Progenitor cell of endocrine pancreas (in vitro differentiated cells): ENCODE measurements around the gene ITIH4. TPM values are rescaled to one million over a fixed set of nuclear protein-coding genes. Genes with fewer than 3 reads are reported as not detected.
A peak's percentile ranks its signal among the peaks of the same experiment; 100 is the strongest.

Experiments used
- DNase-seq: peaks from one replicate; pipeline ENCODE4 v3.0.0; 2021; ENCODE audit warnings: low spot score; ENCODE audit not compliant: unreplicated experiment
- H3K27ac Mint-ChIP-seq: 2 replicates; pipeline ENCODE4 v1.8.0; 2021; ENCODE audit warnings: mild to moderate bottlenecking, moderate library complexity, mixed read lengths
- H3K27me3 Mint-ChIP-seq: 2 replicates; pipeline ENCODE4 v1.8.0; 2021; ENCODE audit warnings: mixed read lengths
- H3K36me3 Mint-ChIP-seq: 2 replicates; pipeline ENCODE4 v1.8.0; 2022; ENCODE audit warnings: mixed read lengths; ENCODE audit not compliant: insufficient read depth
- H3K4me1 Mint-ChIP-seq: 2 replicates; pipeline ENCODE4 v1.8.0; 2021; ENCODE audit warnings: low read depth, mixed read lengths
- H3K4me3 Mint-ChIP-seq: 2 replicates; pipeline ENCODE4 v1.8.0; 2021; ENCODE audit warnings: low read depth, mild to moderate bottlenecking, moderate library complexity, mixed read lengths
- H3K9me3 Mint-ChIP-seq: 2 replicates; pipeline ENCODE4 v1.8.0; 2021; ENCODE audit warnings: low read depth, mixed read lengths
- CTCF ChIP-seq: fragments of 200-600 bp; sonication (generic); IDR thresholded peaks from one replicate; pipeline ENCODE4 v1.5.0; 2021; ENCODE audit warnings: antibody characterized with exemption, mild to moderate bottlenecking; ENCODE audit not compliant: unreplicated experiment
- total RNA-seq: library from RNA; stranded (reverse); gene quantifications from 2 replicates; pipeline ENCODE4 v1.2.1, GENCODE V29; 2021

The ITIH4 gene
- total RNA-seq, 1 donor from 2014 or later: 9.7 TPM

- Mint-ChIP-seq H3K36me3 (no peaks in the 10 kb centered on the region), H3K27ac (peak within 1 kb of the TSS; percentile 21), H3K27me3 (no peaks in the 10 kb centered on the region), H3K9me3 (no peaks in the 10 kb centered on the region), H3K4me1 (peaks cover 15% of the 10 kb centered on the region), H3K4me3 (no peak within 1 kb of the TSS)
- no peak for DNase-seq
- no peak for TF ChIP-seq CTCF
These were observed 4.5 kb upstream of the ITIH4 start, which contains the start of gene MUSTN1 for GRCh38 chr3:52834871-52835501. MUSTN1 (minus strand) TSS chr3:52835019; CDS start chr3:52834948, 71 bp downstream.

- Mint-ChIP-seq H3K4me3 (no peak overlapping the region), H3K9me3 (no peaks in the 10 kb centered on the region), H3K27ac (no peak overlapping the region), H3K27me3 (no peaks in the 10 kb centered on the region), H3K4me1 (peaks cover 5% of the 10 kb centered on the region), H3K36me3 (no peaks in the 10 kb centered on the region)
- DNase-seq: no peak
- no peak for TF ChIP-seq CTCF
These were observed 2.7 kb upstream of the ITIH4 start for GRCh38 chr3:52833202-52833601.

- Mint-ChIP-seq H3K36me3 (no peaks in the 10 kb centered on the region), H3K27ac (no peak overlapping the region), H3K4me1 (peaks cover 14% of the 10 kb centered on the region), H3K27me3 (no peaks in the 10 kb centered on the region), H3K4me3 (no peak overlapping the region), H3K9me3 (no peaks in the 10 kb centered on the region)
- no peak for DNase-seq
- no peak for TF ChIP-seq CTCF
These were observed 1.2 kb upstream of the ITIH4 start for GRCh38 chr3:52831500-52832301.

- no peak for TF ChIP-seq CTCF
- Mint-ChIP-seq H3K27ac (no peak overlapping the region), H3K9me3 (no peaks in the 10 kb centered on the region), H3K36me3 (no peaks in the 10 kb centered on the region), H3K27me3 (no peaks in the 10 kb centered on the region), H3K4me3 (no peak overlapping the region), H3K4me1 (peaks cover 10% of the 10 kb centered on the region)
- DNase-seq: no peak
These were observed 487 bp downstream of the ITIH4 start for GRCh38 chr3:52829906-52830463.

GRCh38 chr3:52829482-52829881 lies 990 bp downstream of the ITIH4 start:
- no peaks in the 10 kb centered on the region for H3K36me3 Mint-ChIP-seq
- H3K27ac Mint-ChIP-seq: no peak overlapping the region
- no peaks in the 10 kb centered on the region for H3K9me3 Mint-ChIP-seq
- H3K4me3 Mint-ChIP-seq: no peak overlapping the region
- no peak for DNase-seq
- peaks cover 9% of the 10 kb centered on the region for H3K4me1 Mint-ChIP-seq
- H3K27me3 Mint-ChIP-seq: no peaks in the 10 kb centered on the region
- no peak for TF ChIP-seq CTCF
